Measurements from ENCODE around the gene PGGT1B. TPM values are rescaled to one million over a fixed set of nuclear protein-coding genes. Genes with fewer than 3 reads are reported as not detected.

PGGT1B gene
- polyA plus RNA-seq, 1 experiment: 4.1 TPM

DNA sequence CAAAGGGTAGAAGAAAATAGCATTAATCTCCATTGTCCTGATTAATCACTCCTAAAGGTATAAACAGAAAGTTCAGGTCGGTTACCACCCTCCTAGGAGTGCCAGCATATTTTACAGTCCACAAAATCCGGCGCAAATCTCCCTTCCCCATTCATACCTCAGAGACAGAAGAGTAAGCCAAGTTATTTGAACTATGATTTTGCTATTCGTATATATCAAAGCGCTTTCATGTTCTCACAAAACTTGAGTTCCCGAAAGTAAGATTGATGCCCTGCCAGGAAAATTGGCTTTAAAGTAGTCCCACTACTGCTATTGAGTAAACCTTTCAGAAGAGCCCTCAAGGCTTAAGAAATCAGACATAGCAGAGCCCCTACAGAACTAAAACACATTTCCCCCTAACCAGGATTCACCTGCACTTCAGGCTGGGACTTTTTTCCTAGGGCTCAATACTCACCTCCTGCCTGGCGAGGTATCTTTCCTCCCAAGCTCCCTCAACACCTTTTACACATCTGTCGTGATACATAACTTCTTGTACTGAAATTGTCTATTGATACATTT is 71.1 kb downstream of the PGGT1B start:
- CTCF ChIA-PET: no interaction called here
- POLR2A ChIA-PET: no interaction called here
- H3K9me3 ChIP-seq (ENCODE audit: control insufficient read depth, insufficient read depth, low read length): no peaks in the 10 kb centered on the region

GRCh38 chr5:115190388-115190787 is 72.3 kb downstream of the PGGT1B start:
- DNase-seq (ENCODE audit: low read depth, low spot score): no peak
- no peaks in the 10 kb centered on the region for H3K27me3 ChIP-seq (ENCODE audit: control insufficient read depth, insufficient read depth, low read length)
- H3K9me3 ChIP-seq (ENCODE audit: control insufficient read depth, insufficient read depth, low read length): no peaks in the 10 kb centered on the region
- POLR2A ChIA-PET: no interaction called here
- no peak overlapping the region for H3K4me3 ChIP-seq (ENCODE audit: low read depth, low read length)
- CTCF ChIA-PET: no interaction called here
- H3K27ac ChIP-seq (ENCODE audit: low read depth, low read length): no peak overlapping the region
- TF ChIP-seq, protein P1, sequence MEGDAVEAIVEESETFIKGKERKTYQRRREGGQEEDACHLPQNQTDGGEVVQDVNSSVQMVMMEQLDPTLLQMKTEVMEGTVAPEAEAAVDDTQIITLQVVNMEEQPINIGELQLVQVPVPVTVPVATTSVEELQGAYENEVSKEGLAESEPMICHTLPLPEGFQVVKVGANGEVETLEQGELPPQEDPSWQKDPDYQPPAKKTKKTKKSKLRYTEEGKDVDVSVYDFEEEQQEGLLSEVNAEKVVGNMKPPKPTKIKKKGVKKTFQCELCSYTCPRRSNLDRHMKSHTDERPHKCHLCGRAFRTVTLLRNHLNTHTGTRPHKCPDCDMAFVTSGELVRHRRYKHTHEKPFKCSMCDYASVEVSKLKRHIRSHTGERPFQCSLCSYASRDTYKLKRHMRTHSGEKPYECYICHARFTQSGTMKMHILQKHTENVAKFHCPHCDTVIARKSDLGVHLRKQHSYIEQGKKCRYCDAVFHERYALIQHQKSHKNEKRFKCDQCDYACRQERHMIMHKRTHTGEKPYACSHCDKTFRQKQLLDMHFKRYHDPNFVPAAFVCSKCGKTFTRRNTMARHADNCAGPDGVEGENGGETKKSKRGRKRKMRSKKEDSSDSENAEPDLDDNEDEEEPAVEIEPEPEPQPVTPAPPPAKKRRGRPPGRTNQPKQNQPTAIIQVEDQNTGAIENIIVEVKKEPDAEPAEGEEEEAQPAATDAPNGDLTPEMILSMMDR (IDR thresholded peaks at IDR 0.05; ENCODE audit: low read depth, low read length): no peak

More for the DNA sequence above, 71.1 kb downstream of the PGGT1B start:
- H3K4me3 ChIP-seq (ENCODE audit: low read depth, low read length): no peak overlapping the region
- TF ChIP-seq, protein P1 (IDR thresholded peaks at IDR 0.05; ENCODE audit: low read depth, low read length): no peak
- no peaks in the 10 kb centered on the region for H3K27me3 ChIP-seq (ENCODE audit: control insufficient read depth, insufficient read depth, low read length)
- DNase-seq (ENCODE audit: low read depth, low spot score): no peak
- H3K27ac ChIP-seq (ENCODE audit: low read depth, low read length): no peak overlapping the region

- ChIA-PET POLR2A (no interaction called here), CTCF (no interaction called here)
- H3K27ac ChIP-seq (ENCODE audit: low read depth, low read length): no peak overlapping the region
- H3K9me3 ChIP-seq (ENCODE audit: control insufficient read depth, insufficient read depth, low read length): no peaks in the 10 kb centered on the region
- no peaks in the 10 kb centered on the region for H3K27me3 ChIP-seq (ENCODE audit: control insufficient read depth, insufficient read depth, low read length)
- TF ChIP-seq, protein P1 (IDR thresholded peaks at IDR 0.05; ENCODE audit: low read depth, low read length): no peak
- no peak for DNase-seq (ENCODE audit: low read depth, low spot score)
- no peak overlapping the region for H3K4me3 ChIP-seq (ENCODE audit: low read depth, low read length)
Measured at GRCh38 chr5:115189866-115190265, 72.8 kb downstream of the PGGT1B start.

DNA sequence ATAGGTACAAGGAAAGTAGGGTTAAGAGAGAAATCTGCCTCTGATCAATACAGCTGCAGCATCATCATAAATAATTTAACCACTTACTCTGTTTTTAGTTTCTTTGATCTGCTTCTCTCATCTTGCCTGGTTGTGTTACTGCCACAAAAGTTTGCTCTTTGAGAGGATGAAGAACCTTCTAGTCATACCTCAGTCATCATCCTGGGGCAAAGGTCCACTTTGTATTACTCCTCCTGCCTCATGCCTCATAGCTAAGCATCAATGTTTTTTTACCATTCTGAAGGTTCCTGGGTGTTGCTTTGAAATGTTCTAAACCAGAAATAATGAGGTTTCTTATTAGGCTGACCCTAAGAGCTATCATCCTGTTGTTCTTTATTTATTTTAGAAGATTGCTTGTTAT is 75.9 kb downstream of the PGGT1B start:
- H3K4me3 ChIP-seq (ENCODE audit: low read depth, low read length): no peak overlapping the region
- no peaks in the 10 kb centered on the region for H3K9me3 ChIP-seq (ENCODE audit: control insufficient read depth, insufficient read depth, low read length)
- no peak overlapping the region for H3K27ac ChIP-seq (ENCODE audit: low read depth, low read length)
- H3K27me3 ChIP-seq (ENCODE audit: control insufficient read depth, insufficient read depth, low read length): peaks cover 7% of the 10 kb centered on the region
- POLR2A ChIA-PET: no interaction called here
- CTCF ChIA-PET: interaction anchor here (1.0 kb wide), 1 partner anchor 87 kb away, joined by 3 read pairs; no protein-coding TSS in a partner anchor
- DNase-seq (ENCODE audit: low read depth, low spot score): no peak
- TF ChIP-seq, protein P1 (IDR thresholded peaks at IDR 0.05; ENCODE audit: low read depth, low read length): no peak

GRCh38 chr5:115184770-115185169 is 77.9 kb downstream of the PGGT1B start:
- H3K9me3 ChIP-seq (ENCODE audit: control insufficient read depth, insufficient read depth, low read length): no peaks in the 10 kb centered on the region; the same call in 1 of the 2 replicates
- ChIA-PET POLR2A (no interaction called here), CTCF (no interaction called here)
- TF ChIP-seq, protein P1 (IDR thresholded peaks at IDR 0.05; ENCODE audit: low read depth, low read length): no peak
- H3K4me3 ChIP-seq (ENCODE audit: low read depth, low read length): no peak overlapping the region
- no peak for DNase-seq (ENCODE audit: low read depth, low spot score)
- peaks cover 27% of the 10 kb centered on the region for H3K27me3 ChIP-seq (ENCODE audit: control insufficient read depth, insufficient read depth, low read length)
- no peak overlapping the region for H3K27ac ChIP-seq (ENCODE audit: low read depth, low read length)

Measured in AG04450 (cell line).